Measurements from ENCODE around the gene HPS4. TPM values are rescaled to one million over a fixed set of nuclear protein-coding genes. Genes with fewer than 3 reads are reported as not detected.
"Not testable (repeated sequence)": the region's sequence is repeated elsewhere in the genome, so short reads cannot be mapped to it uniquely, and the experiment has no call there.

The HPS4 gene
- total RNA-seq, 1 donor from 2014 or later, result 39.0 TPM

GRCh38 chr22:26443901-26444690 lies 39.5 kb downstream of the HPS4 start:
- Mint-ChIP-seq H3K4me1 (ENCODE audit: low read depth) (no peaks in the 10 kb centered on the region), H3K4me3 (ENCODE audit: low read depth) (no peak overlapping the region), H3K27me3 (ENCODE audit: low read depth) (no peaks in the 10 kb centered on the region), H3K27ac (no peak overlapping the region), H3K36me3 (ENCODE audit: low read depth) (peaks cover 23% of the 10 kb centered on the region), H3K9me3 (no peaks in the 10 kb centered on the region)
- no peak for DNase-seq (ENCODE audit: low spot score)
- intact Hi-C loops (cut with micrococcal nuclease), result no loop called here

- H3K27me3 Mint-ChIP-seq (ENCODE audit: low read depth), result no peaks in the 10 kb centered on the region
- intact Hi-C loops (cut with micrococcal nuclease), result no loop called here
- DNase-seq (ENCODE audit: low spot score), result no peak
- no peak overlapping the region for H3K4me3 Mint-ChIP-seq (ENCODE audit: low read depth)
- H3K9me3 Mint-ChIP-seq, result no peaks in the 10 kb centered on the region
- H3K36me3 Mint-ChIP-seq (ENCODE audit: low read depth), result peaks cover 25% of the 10 kb centered on the region
- H3K27ac Mint-ChIP-seq, result no peak overlapping the region
- peaks cover 6% of the 10 kb centered on the region for H3K4me1 Mint-ChIP-seq (ENCODE audit: low read depth)
Observed at GRCh38 chr22:26442086-26442756, 41.4 kb downstream of the HPS4 start.

- H3K36me3 Mint-ChIP-seq (ENCODE audit: low read depth), result peaks cover 45% of the 10 kb centered on the region
- no peaks in the 10 kb centered on the region for H3K9me3 Mint-ChIP-seq
- no peak for DNase-seq (ENCODE audit: low spot score)
- intact Hi-C loops (cut with micrococcal nuclease), result no loop called here
- no peak overlapping the region for H3K4me3 Mint-ChIP-seq (ENCODE audit: low read depth)
- no peaks in the 10 kb centered on the region for H3K27me3 Mint-ChIP-seq (ENCODE audit: low read depth)
- H3K4me1 Mint-ChIP-seq (ENCODE audit: low read depth), result peaks cover 28% of the 10 kb centered on the region
- H3K27ac Mint-ChIP-seq, result no peak overlapping the region
Observed at GRCh38 chr22:26439559-26439958, 44.0 kb downstream of the HPS4 start.

- peaks cover 29% of the 10 kb centered on the region for H3K4me1 Mint-ChIP-seq (ENCODE audit: low read depth)
Observed at GRCh38 chr22:26438776-26439175, 44.8 kb downstream of the HPS4 start.

GRCh38 chr22:26437694-26438392 lies 45.7 kb downstream of the HPS4 start:
- intact Hi-C loops (cut with micrococcal nuclease), result no loop called here
- Mint-ChIP-seq H3K9me3 (no peaks in the 10 kb centered on the region), H3K4me1 (ENCODE audit: low read depth) (peaks cover 31% of the 10 kb centered on the region), H3K27me3 (ENCODE audit: low read depth) (no peaks in the 10 kb centered on the region), H3K27ac (no peak overlapping the region), H3K36me3 (ENCODE audit: low read depth) (peaks cover 49% of the 10 kb centered on the region), H3K4me3 (ENCODE audit: low read depth) (no peak overlapping the region)
- DNase-seq (ENCODE audit: low spot score), result no peak

More at GRCh38 chr22:26438776-26439175, 44.8 kb downstream of the HPS4 start:
- H3K9me3 Mint-ChIP-seq; H3K4me3 Mint-ChIP-seq (ENCODE audit: low read depth); H3K27ac Mint-ChIP-seq; H3K27me3 Mint-ChIP-seq (ENCODE audit: low read depth); DNase-seq (ENCODE audit: low spot score); intact Hi-C loops (cut with micrococcal nuclease): not testable (repeated sequence)
- H3K36me3 Mint-ChIP-seq (ENCODE audit: low read depth), result peaks cover 47% of the 10 kb centered on the region

- DNase-seq (ENCODE audit: low spot score), result no peak
- Mint-ChIP-seq H3K9me3 (no peaks in the 10 kb centered on the region), H3K4me3 (ENCODE audit: low read depth) (no peak overlapping the region), H3K27me3 (ENCODE audit: low read depth) (no peaks in the 10 kb centered on the region), H3K4me1 (ENCODE audit: low read depth) (peaks cover 39% of the 10 kb centered on the region), H3K27ac (no peak overlapping the region), H3K36me3 (ENCODE audit: low read depth) (peaks cover 42% of the 10 kb centered on the region)
- intact Hi-C loops (cut with micrococcal nuclease), result no loop called here
Observed at GRCh38 chr22:26436903-26437515, 46.6 kb downstream of the HPS4 start.

GRCh38 chr22:26435327-26436093 lies 48.1 kb downstream of the HPS4 start:
- Mint-ChIP-seq H3K36me3 (ENCODE audit: low read depth) (peaks cover 39% of the 10 kb centered on the region), H3K27ac (no peak overlapping the region), H3K27me3 (ENCODE audit: low read depth) (no peaks in the 10 kb centered on the region), H3K4me1 (ENCODE audit: low read depth) (peaks cover 54% of the 10 kb centered on the region), H3K4me3 (ENCODE audit: low read depth) (no peak overlapping the region), H3K9me3 (no peaks in the 10 kb centered on the region)
- DNase-seq (ENCODE audit: low spot score), result no peak
- intact Hi-C loops (cut with micrococcal nuclease), result no loop called here

GRCh38 chr22:26433805-26434204 lies 49.8 kb downstream of the HPS4 start:
- Mint-ChIP-seq H3K4me1 (ENCODE audit: low read depth) (peaks cover 62% of the 10 kb centered on the region), H3K9me3 (no peaks in the 10 kb centered on the region), H3K36me3 (ENCODE audit: low read depth) (peaks cover 43% of the 10 kb centered on the region), H3K27ac (no peak overlapping the region), H3K27me3 (ENCODE audit: low read depth) (no peaks in the 10 kb centered on the region), H3K4me3 (ENCODE audit: low read depth) (no peak overlapping the region)
- intact Hi-C loops (cut with micrococcal nuclease), result no loop called here
- no peak for DNase-seq (ENCODE audit: low spot score)

- H3K9me3 Mint-ChIP-seq, result no peaks in the 10 kb centered on the region
- H3K27me3 Mint-ChIP-seq (ENCODE audit: low read depth), result no peaks in the 10 kb centered on the region
- H3K27ac Mint-ChIP-seq, result no peak overlapping the region
- peaks cover 66% of the 10 kb centered on the region for H3K4me1 Mint-ChIP-seq (ENCODE audit: low read depth)
- peaks cover 43% of the 10 kb centered on the region for H3K36me3 Mint-ChIP-seq (ENCODE audit: low read depth)
- no peak for DNase-seq (ENCODE audit: low spot score)
- intact Hi-C loops (cut with micrococcal nuclease), result no loop called here
- peak overlapping the region; percentile 13 for H3K4me3 Mint-ChIP-seq (ENCODE audit: low read depth)
Observed at GRCh38 chr22:26432619-26433311, 50.8 kb downstream of the HPS4 start.

GRCh38 chr22:26431261-26431995 lies 52.2 kb downstream of the HPS4 start:
- Mint-ChIP-seq H3K9me3 (no peaks in the 10 kb centered on the region), H3K27me3 (ENCODE audit: low read depth) (peaks cover 6% of the 10 kb centered on the region), H3K36me3 (ENCODE audit: low read depth) (peaks cover 33% of the 10 kb centered on the region), H3K27ac (peak overlapping the region; percentile 89), H3K4me1 (ENCODE audit: low read depth) (peaks cover 64% of the 10 kb centered on the region), H3K4me3 (ENCODE audit: low read depth) (peak overlapping the region; percentile 89)
- no peak for DNase-seq (ENCODE audit: low spot score)
- intact Hi-C loops (cut with micrococcal nuclease), result no loop called here

GRCh38 chr22:26430600-26430999 lies 53.0 kb downstream of the HPS4 start:
- Mint-ChIP-seq H3K36me3 (ENCODE audit: low read depth) (peaks cover 25% of the 10 kb centered on the region), H3K27ac (peak overlapping the region; percentile 89), H3K27me3 (ENCODE audit: low read depth) (peaks cover 10% of the 10 kb centered on the region), H3K4me3 (ENCODE audit: low read depth) (peak overlapping the region; percentile 89), H3K9me3 (no peaks in the 10 kb centered on the region), H3K4me1 (ENCODE audit: low read depth) (peaks cover 55% of the 10 kb centered on the region)
- no peak for DNase-seq (ENCODE audit: low spot score)
- intact Hi-C loops (cut with micrococcal nuclease), result no loop called here
